Tongue (tissue), 2 donors: ENCODE results near the gene COBLL1. TPM values are rescaled to one million over a fixed set of nuclear protein-coding genes. Genes with fewer than 3 reads are reported as not detected.

ENCODE experiments used
- DNase-seq: peaks from one replicate; pipeline ENCODE4 v3.0.0-alpha.2; 2015
- total RNA-seq: library from RNA; depleted of rRNA; stranded (reverse); fragments of >200 nt; gene quantifications from one replicate; pipeline ENCODE4 v1.2.3, GENCODE V29; 2014

COBLL1 gene
- total RNA-seq, 1 donor from 2014 or later: 27.1 TPM

DNA sequence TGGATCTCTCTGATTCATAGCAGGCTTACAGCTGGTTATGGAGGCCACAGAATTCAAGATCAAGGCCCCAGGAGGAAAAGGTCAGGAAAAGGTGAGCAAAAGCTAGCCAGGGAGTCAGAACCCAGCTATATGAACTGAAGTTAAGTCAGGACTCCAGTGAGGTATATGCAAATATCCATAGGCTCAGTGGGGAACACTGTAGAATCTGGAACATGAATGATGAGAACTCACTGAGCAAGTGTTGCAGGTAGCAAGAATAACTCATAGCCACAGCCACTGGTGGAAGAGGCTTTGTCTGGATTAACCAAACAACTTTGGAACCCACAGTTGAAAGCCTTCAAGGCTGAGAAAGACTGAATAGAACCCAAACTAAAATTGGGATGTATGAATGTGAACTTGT lies 24.7 kb downstream of the COBLL1 start:
- DNase-seq: no peak

DNA sequence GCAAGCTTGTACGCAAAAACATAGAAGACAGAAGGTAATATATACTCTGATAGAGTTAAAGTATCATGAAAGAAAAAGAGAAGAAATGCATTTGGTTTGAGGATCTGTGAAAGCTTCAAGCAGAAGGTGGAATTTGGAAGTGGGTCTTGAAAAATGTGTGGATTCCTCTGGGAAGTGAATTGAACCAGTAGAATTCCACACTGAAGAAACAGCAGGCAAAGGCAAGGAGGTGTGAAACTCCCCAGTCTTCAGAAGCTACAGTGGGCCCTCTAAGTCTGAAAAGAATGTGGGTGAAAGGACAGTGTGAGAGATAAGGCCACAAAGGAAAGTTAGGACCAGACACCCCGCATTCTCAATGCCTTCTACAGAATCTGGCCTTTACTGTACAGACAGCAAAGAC lies 25.6 kb downstream of the COBLL1 start:
- DNase-seq: no peak

DNA sequence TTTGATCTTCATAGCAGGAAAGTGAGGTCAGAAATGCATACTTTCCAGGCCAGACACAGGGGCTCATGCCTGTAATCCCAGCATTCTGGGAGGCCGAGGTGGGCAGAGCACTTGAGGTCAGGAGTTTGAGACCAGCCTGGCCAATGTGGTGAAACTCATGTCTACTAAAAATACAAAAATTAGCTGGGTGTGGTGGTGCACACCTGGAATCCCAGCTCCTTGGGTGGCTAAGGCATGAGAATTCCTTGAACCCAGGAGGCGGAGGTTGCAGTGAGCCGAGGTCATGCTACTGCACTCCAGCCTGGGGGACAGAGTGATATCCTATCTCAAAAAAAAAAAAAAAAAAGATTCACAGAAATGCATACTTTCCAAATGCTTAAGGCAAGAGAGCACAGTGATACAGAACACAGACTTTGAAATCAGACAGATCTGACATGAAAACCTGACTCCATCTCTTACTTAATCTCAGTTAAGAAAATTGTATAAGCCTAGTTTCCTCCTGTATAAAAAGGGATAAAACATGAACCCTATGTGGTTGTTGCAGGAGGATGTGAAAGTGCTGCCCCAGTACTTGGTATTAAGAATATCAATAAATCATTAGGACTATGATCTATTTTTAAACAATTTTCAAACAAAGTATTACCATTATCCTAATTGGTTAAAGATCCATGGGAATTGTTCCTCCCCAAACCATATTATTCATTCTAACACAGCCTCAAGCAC lies 26.4 kb downstream of the COBLL1 start:
- no peak for DNase-seq

DNA sequence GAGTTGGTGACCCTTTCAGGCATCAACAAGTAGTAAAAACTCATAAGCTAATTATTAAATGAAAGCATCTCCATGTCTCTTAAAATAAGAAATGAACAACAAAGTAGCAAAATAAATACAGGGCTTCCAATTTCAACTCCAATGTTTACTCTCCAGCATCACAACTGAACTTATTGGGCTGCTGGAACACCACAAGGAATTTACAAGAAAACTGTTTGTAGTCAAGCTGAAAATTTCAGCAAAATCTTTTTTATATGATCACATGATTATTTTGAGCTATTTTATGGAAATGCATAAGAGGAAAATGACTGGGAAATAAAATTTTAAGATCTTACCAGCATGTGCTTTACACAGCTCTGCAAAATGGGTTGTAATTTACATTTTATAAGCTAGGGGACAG lies 28.1 kb downstream of the COBLL1 start:
- DNase-seq: no peak

DNA sequence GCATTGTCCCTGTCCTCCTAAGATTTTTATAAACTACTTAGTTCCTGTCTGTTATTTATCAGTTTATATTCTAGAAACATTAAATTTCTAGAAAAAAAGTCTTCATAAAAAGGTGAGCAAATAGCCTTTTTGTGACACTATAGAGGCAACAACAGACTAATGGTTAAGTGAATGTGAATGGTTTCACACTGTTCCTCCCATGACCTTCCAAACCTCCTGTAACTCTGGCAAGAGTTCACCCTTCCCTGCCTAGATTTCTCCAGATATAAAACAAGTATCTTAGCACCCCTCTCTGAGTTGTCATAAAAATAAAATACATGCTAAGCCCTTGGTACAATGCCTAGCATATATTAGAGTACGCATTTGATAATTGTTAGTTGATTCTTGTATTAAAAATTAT lies 29.2 kb downstream of the COBLL1 start:
- no peak for DNase-seq

DNA sequence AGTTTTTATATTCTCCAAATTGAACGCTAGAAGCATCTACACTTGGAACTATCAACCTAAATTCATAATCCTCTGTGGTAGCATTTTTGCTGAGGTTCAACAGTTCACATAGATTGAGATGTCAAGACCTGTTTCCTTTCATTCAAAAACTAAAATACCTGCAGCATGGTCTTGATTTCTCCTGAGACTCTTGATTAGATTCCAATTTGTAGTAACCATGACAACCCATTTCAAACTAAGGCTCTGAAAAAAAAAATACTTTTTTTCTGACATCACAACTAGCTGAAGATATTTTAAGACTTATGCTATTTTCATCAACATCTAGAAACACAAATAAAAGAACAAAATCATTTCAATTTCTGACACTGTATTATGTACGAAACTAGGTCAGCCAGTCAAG lies 29.8 kb downstream of the COBLL1 start:
- DNase-seq: peak; percentile 10

DNA sequence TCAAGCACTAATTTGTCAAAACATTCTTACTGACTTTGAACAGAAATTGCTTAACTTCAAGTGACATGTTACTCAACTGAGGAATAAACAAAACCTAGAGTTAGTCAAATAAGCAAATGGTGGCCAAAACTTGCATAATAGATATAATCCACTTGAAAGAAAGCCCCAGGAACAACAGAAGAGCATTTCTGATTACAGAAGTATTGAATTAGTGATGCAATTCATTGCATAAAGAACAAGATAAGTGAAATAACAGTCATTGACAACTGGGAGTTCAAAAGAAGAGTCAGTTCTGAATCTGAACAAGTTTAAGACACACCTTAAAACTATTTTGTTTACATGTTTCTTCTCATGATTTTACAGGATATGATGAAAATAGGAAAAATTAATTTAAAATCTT lies 30.8 kb downstream of the COBLL1 start:
- DNase-seq: no peak

DNA sequence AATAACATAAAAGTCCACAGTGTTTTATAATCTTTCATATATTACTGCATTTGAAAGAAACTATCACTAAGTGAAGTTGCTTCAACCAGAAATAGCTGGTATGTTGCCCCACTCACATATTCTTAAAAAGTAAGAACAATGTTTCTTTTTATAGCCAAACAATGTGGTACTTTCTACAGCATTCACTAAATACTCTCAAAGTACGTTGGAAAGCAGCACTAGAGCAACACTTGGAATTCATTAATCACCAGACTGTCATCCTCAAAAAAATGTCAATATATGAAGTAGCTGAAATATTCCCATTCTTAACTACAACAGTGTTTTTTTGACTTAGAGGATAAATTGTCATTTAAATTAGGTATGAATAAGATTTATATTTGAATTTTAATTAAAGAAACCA lies 32.8 kb downstream of the COBLL1 start:
- peak; percentile 32 for DNase-seq

DNA sequence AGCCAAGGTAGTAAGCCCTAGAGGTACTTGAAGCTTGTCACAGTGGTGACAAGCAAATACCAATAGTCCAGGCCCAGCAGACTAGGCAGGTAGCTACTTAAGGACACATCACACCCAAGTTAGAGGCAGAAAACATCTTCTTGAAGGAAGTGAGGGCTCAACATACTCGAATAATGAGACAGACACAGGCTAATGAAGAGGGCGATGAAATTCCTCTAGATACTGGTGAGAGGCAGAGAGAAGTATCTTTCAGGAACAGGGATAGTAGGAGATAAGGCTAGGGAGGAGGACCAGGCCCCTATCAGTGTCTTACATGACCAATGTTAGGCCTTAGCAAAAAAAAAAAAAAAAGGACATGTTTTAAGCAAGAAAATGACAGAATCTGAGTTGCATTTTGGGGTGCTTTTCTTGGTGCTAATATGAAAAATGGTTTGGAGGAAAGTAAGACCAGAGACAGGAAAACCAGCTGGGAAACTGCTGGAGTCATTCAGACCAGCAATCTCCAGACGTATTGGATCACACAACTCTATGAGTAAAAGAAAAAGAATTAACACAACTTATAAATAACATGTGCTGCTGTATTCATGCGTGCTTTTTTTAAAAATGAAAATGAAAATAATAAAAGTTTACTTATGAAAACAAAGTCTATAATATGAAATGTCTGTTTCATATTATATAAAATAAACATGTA lies 37.7 kb downstream of the COBLL1 start:
- DNase-seq: no peak

DNA sequence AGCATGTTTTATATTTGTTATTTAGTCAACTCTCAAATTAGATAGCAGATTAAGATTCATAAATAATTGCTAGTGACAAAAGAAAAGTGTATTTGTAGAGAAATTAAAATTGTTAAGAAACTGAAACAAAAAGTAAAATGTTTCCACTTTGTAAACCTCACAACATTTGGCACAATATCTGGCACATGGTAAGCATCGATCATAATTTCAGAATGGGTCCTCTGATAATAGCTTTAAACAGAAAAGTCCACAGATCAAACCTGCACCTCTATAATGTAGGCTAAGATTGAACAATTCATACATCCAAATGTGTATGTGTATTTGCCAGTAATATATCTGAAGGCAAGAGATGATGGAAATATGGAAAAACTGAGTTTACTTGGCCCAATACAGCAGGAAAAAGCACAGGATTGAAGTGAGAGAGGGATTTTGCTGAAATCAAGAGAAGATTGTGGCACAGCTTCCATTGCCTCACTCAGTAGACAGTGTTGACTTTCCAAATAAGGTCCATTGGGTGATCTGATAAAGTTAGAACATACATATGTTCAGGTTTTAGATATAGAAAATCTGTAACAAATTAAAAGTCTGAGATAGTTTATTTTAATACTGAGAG lies 39.4 kb downstream of the COBLL1 start:
- peak; percentile 24 for DNase-seq

DNA sequence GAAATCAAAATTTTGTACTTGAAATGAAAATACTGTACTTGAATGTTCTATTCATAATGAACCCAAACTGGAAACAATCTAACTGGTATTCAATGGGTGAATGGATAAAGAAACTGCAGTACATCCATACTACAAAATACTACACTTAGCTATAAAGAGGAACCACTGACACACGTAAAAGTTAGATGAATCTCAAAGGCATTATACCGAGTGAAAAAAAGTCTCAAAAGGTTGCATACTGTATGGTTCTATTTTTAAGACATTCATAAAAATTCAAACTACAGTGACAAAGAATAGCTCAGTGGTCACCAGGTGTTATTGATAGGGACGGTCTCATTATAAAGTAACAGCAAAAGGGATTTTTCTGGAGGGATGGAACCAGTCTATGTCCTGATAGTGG lies 41.1 kb downstream of the COBLL1 start:
- DNase-seq: no peak

DNA sequence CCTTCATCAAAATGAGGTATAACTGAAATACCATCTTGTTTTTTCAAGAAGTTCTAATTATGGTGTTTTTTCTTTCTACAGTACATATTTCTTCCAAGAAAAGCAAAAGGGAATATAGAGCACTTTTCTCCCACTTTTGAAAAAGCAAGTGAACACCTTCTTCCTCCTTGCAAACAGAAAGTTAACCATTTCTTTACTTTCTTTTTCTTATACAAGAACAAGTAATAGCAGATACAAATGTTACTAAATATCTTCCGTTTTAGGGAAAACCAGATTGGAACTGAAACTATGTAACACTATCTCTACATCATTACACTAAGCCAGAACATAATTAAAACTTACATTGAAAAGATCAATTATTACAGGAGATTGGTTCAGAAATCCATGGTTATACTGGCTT lies 44.0 kb downstream of the COBLL1 start:
- DNase-seq: no peak

DNA sequence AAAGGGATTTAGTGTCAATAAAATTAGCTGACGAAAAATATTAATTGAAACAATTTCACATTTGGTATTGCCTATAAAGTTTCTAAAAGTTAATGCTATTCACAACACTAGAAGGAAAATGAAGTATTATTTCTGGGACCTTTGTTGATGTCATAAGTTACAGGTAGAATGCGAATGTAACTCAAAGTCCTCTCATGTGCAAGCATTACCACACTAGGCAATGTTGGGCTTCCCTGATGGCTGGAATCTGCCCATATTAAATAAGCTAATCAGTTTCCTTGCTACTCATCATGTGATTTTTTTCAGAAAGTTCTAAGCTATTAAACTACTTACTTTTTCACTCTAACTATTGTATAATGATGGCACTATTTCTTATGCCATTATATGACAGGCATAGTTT lies 44.6 kb downstream of the COBLL1 start:
- no peak for DNase-seq

DNA sequence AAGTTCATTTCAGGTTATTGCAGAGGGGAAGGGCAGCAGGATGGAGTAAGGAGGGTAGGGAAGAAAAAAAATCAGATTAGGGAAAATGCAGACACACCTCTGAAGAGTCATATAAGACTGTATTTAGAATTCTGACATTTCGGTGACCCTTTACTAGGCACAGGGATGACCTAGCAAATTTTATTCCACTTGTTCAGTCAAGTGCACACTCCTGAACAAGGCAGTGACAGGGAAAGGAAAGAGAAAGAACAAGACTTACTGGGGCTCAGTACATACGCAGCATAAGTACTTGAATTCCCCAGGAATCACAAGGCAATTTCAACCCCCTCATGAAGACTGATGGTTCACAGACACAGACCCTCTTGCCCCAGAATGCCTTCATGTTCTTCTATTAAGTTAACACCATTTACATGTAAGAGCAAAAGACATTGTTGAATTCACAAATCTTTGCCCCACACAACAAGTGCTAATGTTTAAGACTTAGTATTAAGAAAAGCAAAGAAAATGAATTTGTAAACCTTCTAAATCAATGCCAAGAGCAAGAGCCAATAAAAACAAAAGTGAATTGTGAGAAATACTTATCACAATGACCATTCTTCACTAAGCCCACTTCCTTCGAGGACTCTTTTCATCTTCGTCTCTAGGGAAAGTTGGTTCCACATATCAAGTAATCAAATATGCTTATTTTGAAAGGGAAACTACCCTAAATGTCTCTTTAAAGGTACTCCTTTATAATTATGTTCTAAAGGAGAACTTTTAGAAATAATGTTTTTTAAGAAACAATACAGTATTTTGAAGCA lies 47.0 kb downstream of the COBLL1 start:
- DNase-seq: no peak

DNA sequence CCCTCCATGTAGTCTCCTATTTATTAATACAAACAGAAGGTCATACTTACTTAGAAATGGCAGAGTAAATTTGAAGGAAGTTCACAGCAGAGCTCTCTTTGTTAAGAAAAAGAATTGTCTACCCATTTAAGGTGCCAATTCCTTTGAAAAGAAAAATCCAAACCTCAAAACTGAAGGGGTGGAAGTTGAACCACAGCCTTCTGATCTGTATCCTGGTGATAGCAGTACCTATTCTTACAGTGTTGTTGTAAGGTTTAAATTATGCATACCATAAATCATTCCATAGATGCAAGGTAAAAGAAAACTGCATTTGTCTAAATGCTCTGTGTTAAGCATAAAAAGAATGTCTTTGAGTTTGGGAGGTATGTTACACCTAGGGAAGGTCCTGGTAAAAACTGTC lies 47.6 kb downstream of the COBLL1 start:
- no peak for DNase-seq

DNA sequence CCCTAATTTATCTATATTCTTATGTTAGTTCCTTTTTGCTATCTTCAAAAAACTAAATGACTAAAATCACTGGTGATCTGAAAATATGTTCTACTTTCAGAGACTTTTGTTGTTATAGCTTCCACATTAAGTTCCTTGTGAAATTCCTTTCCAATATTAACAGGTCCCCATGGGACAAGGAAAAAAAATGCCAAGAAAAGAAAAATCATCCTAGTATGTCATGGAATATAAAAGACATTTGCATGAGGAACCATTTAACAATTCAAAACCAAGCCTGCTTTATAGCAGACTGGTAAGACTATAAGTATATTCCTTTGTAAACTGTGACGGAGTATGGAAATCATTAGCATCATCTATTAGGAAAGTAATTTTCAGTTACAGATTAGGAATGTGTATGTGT lies 48.1 kb downstream of the COBLL1 start:
- DNase-seq: peak; percentile 21

DNA sequence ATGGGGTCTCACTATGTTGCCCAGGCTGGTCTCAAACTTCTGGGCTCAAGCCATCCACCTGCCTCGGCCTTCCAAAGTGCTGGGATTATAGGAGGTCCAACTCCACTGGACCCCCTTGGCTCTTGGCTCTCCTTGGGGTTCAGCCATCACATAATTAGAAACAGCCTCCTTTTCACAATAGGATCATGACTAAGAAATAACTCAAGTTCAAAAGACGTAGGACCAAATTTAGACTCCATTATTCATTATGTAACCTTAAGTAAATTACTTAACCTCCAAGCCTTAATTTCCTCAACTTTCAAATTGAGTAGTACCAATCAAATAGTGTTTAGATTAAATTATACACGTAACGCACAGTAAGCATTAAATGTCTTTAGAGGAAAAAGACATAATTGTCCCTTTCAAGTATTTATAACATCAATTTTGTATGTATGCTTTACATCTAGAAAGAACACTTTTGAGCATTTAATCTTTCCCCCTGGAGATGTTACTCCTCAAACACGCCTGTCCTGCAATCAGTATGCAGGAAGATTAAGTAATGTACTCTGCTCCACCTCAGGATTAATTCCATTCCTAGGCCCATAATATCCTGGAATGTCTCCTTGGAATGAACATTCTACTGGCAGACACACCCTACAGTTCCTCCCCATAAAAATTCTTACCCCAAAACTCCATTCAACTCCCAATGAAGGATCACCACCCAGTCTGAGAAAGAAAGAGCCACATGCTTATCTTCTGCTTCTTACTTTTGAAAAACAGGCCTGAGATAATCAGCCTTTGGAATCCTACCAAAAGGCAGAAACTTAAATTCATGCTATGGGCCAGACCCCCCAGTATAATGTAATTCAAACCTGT lies 49.1 kb downstream of the COBLL1 start:
- peak; percentile 17 for DNase-seq

DNA sequence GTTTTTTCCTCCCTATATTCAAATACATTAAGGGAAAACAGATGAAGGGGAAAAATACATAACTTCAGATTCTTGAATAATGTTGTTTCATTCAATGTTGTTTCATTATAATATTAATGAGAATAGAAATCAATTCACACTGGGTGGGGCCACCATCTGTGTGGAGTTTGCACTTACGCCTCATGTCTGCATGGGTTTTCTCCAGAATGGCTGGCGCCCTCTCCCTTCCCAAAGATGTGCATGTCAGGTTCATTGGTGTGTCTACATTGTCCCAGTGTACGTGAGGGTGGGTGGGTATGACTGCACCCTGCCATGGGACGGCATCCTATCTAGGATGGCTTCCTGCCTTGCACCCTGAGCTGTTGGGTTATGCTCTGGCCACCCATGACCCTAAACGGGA lies 51.7 kb downstream of the COBLL1 start:
- no peak for DNase-seq

DNA sequence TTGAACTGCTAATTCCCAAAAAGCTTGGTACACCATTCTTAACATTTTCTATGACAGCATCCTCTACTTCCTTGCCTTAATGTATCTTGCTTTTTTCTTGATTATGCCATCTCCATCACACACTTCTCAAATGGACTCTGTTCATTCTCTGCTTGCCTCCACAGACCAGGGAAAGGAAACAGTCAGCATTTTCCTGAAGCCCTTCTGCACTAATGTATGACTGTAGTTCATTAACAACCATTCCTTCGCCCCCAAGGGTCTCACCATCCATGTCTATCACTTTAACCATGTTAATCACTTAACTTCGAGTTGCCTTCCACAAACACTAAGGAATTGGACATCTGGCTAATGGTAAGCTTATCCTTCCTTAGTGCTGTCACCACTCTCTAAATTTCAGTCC lies 54.8 kb downstream of the COBLL1 start:
- no peak for DNase-seq

DNA sequence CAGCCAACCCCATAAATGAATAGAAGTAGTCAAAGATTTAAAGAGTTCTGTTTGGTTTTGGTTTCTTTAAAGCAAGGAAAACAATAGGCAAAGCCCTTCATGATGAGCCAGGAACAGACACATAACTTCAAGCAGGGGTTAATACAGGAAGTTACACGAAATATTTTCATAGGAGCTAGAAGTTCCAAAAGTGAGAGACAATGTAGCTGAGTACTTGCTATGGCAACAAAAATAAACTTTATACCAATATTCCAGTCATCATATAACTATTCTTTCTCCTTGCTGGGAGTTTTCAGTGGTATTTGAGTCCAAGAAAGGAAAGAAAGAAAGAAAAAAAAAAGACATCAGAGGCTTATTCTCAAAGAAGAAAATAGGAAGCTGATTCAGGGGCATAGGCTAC lies 56.2 kb downstream of the COBLL1 start:
- DNase-seq: peak; percentile 35

DNA sequence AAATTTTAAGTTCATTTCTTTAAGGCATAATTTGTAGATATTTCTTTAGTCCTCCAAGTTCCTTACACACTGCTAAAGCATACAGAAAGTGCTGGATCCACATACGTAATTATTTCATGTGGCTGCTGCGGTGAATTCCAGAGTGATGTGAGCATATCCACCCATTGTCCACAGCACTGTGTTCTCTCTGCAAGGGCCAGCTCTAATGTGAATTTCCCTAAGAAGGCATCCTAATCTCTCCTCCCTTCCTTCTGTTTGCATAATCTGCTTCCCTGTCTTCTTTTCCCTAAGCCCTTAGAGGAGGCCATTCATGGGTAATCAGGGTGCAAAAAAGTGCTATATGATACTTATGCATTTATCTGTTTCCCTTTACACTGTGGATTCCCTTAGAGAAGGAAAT lies 57.2 kb downstream of the COBLL1 start:
- DNase-seq: no peak

DNA sequence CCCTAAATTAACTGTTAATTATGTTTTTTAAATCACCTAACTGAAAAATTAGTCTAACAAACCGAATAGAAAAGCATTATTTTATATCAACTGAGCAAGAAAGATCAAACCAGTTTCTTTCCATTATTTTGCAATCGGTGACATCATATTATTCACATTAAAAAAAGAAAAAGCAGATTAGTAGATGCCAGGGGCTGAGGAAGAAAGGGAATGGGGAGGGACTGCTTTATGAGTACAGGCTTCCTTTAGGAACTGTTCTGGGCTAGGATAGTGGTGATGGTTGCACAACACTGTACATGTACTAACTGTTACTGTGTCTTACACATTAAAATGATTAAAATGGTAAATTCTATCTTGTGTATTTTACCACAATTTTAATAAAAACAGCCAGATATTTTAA lies 59.3 kb downstream of the COBLL1 start:
- no peak for DNase-seq
